Coronary artery (tissue), 2 donors: ENCODE measurements around the gene ABCG2.

Source experiments
- DNase-seq: peaks from one replicate; pipeline ENCODE4 v3.0.0-alpha.2; 2017; ENCODE audit warnings: low spot score
- H3K27ac ChIP-seq, 2 donors: fragments of 200-600 bp; sonication (generic); one replicate each; pipeline ENCODE4 v1.5.1; 2016 to 2019
- H3K4me3 ChIP-seq: fragments of 200-600 bp; sonication (generic); 2 replicates; pipeline ENCODE4 v1.5.1; 2016; ENCODE audit warnings: mild to moderate bottlenecking, moderate library complexity
- TF ChIP-seq, protein P1 (sequence below): fragments of 200-600 bp; sonication (generic); IDR thresholded peaks from one replicate; pipeline ENCODE4 v1.5.1; 2019; ENCODE audit warnings: antibody characterized with exemption

ABCG2 gene

DNA sequence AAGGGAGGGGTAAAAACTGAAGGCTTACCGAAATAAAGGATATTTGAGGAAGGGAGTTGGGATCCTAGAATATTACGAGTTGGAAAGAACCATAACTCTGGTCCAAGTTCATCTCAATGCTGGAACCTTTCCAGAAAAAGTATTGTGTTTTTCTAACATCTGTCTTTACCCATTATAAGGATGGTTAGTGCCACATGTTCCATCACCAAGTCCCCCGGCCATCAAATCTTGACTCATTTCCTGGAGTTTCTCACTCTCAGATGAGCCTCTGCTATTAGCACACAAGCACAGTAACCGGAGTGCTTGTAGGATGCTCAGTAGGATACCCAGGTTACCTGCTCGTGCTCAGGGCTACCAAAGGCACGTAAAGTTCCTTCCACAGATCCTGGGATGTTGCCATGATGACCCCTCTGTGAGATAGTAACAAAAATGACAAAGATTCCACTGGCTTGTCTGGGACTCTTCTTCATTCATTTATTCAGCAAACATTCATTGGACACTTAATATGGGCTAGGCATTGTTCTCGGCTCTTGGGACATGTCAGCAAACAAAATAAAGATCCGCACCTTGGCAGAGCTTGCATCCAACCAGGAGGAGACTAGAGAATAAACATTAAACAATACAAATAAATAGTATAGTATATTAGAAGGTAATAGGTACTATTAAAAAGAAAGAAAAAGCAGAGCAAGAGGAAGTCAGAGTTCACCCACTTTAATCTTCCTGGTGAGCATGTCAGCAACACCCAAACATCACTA is 114.7 kb downstream of the ABCG2 start:
- Histone ChIP-seq H3K4me3 (no peak overlapping the region), H3K27ac (no peak overlapping the region)
- TF ChIP-seq, protein P1, sequence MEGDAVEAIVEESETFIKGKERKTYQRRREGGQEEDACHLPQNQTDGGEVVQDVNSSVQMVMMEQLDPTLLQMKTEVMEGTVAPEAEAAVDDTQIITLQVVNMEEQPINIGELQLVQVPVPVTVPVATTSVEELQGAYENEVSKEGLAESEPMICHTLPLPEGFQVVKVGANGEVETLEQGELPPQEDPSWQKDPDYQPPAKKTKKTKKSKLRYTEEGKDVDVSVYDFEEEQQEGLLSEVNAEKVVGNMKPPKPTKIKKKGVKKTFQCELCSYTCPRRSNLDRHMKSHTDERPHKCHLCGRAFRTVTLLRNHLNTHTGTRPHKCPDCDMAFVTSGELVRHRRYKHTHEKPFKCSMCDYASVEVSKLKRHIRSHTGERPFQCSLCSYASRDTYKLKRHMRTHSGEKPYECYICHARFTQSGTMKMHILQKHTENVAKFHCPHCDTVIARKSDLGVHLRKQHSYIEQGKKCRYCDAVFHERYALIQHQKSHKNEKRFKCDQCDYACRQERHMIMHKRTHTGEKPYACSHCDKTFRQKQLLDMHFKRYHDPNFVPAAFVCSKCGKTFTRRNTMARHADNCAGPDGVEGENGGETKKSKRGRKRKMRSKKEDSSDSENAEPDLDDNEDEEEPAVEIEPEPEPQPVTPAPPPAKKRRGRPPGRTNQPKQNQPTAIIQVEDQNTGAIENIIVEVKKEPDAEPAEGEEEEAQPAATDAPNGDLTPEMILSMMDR, result no peak
- no peak for DNase-seq

DNA sequence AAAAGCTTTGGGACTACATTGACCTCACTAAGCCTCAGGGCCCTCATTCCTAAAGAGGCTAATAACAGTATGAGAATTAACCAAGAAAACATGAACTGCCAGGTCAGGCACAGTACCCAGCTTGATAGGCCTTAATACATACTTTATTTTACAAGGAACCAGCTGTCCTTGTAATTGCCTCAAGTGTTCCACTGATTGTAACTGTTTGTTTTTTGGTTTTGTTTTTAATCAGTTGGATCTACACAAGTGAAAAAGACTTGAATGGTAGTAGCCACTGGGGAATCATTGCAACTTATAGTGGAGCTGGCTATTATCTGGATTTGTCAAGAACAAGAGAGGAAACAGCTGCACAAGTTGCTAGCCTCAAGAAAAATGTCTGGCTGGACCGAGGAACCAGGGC is 115.4 kb downstream of the ABCG2 start:
- no peak overlapping the region for H3K4me3 ChIP-seq

DNA sequence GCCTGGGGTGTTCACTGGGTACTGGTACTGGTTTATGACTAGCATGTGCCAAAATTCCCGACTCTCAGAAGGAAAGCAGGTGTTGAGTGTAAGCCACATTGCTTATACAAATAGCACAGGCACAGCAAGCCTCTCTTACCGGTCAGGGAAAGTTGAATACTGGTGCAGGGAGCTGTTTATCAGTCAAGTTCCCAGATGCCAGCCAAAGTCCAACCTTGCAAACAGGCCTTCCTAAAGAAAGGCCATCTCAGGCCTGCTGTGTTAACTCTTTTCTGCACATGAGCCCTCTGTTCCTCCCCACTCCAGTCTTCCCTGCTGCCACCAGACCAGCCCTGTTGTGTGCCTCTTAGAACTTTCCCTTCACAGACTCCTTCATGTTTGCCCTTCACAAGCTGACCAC is 116.8 kb downstream of the ABCG2 start:
- TF ChIP-seq, protein P1, result no peak
- Histone ChIP-seq H3K4me3 (no peak overlapping the region), H3K27ac (peak overlapping the region in 1 of 2 donors; percentile 11)
- DNase-seq, result no peak

More for the DNA sequence above, 115.4 kb downstream of the ABCG2 start:
- TF ChIP-seq, protein P1, result no peak
- no peak overlapping the region for H3K27ac ChIP-seq
- DNase-seq, result no peak

DNA sequence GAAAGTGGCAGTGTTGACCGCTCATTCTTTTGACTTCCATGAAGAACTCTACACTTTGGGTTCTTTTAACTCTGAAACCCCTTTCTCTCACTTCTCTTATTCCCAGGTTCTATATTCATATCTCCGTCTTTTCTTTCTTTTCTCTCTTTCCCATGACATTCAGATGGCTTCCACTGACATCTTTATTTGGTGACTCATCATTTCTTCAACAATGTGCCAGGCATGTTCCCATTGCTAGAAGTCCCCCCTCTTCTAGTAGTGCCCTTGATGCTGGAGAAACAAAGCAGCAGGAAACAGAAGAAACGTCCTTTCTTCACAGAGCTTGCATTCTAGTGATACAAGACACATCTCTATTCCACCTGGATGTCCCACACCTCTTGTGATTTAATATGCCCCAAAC is 117.7 kb downstream of the ABCG2 start:
- no peak overlapping the region for H3K27ac ChIP-seq
- no peak for DNase-seq
- H3K4me3 ChIP-seq, result no peak overlapping the region
- TF ChIP-seq, protein P1, result no peak
